Breast epithelium (tissue), 3 donors: ENCODE measurements around the gene MACROD1.

Experiments used
- POLR2AphosphoS5 ChIP-seq, 3 donors: sonication (generic); formaldehyde crosslinking; IDR thresholded peaks; one replicate each; pipeline ENCODE4 v1.6.1; 2017; ENCODE audit warnings: antibody characterized with exemption in 3 of 3
- TF ChIP-seq, protein P1 (sequence below), 3 donors: fragments of 450-650 bp; IDR thresholded peaks; one replicate each; pipeline ENCODE4 v1.5.1; 2016 to 2017; ENCODE audit warnings: antibody characterized with exemption in 3 of 3, mild to moderate bottlenecking in 3 of 3, moderate library complexity in 3 of 3

DNA sequence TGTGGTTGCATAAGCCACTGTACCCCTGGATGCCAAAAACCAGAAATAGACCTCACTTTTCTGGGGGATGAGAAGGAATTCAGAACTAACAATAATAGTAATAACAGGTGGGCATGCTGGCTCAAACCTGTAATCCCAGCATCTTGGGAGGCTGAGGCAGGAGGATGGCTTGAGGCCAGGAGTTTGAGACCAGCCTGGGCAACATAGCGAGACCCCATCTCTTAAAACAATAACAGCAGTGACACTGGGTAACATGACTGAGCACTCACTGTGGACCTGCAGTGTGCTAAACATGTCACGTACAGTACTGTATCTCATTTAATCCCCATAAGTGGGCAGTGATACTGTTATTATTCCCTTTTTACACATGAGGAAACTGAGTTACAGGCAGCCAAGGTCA lies 120.2 kb downstream of the MACROD1 start:
- TF ChIP-seq, protein P1, sequence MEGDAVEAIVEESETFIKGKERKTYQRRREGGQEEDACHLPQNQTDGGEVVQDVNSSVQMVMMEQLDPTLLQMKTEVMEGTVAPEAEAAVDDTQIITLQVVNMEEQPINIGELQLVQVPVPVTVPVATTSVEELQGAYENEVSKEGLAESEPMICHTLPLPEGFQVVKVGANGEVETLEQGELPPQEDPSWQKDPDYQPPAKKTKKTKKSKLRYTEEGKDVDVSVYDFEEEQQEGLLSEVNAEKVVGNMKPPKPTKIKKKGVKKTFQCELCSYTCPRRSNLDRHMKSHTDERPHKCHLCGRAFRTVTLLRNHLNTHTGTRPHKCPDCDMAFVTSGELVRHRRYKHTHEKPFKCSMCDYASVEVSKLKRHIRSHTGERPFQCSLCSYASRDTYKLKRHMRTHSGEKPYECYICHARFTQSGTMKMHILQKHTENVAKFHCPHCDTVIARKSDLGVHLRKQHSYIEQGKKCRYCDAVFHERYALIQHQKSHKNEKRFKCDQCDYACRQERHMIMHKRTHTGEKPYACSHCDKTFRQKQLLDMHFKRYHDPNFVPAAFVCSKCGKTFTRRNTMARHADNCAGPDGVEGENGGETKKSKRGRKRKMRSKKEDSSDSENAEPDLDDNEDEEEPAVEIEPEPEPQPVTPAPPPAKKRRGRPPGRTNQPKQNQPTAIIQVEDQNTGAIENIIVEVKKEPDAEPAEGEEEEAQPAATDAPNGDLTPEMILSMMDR (IDR thresholded peaks at IDR 0.05): no peak
- TF ChIP-seq POLR2AphosphoS5 (IDR thresholded peaks at IDR 0.05): no peak
